NT2/D1 (cell line): Measurements from ENCODE around the gene C19orf67.

Source experiments
- SUZ12 ChIP-seq: IDR thresholded peaks from 2 replicates; pipeline ENCODE4 v1.6.1; 2011; ENCODE audit not compliant: insufficient read length, insufficient read depth; ENCODE audit errors: extremely low read depth
- ZNF274 ChIP-seq: IDR thresholded peaks from 2 replicates; pipeline ENCODE4 v1.6.1; 2011; ENCODE audit warnings: mild to moderate bottlenecking, low read depth, low read length

DNA sequence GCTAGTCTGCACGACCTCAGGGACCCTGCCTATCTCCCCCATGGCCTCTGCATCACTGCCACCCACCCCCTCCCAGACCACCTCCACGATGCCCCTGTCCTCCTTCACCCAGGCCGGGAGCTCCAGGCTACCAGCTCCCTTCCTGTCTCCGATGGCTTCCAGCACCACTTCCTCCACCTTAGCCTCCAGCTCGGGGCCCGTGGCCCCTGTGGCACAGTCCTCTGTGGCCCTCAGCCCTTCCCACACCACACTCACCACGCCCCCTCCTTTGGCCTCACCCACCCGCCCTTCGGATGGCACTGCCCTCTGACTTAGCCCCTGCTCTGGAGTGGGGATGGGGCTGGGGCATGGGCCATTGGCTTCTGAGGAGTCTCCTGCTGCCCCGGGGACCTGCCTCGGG, 30.9 kb downstream of the C19orf67 start:
- TF ChIP-seq SUZ12 (no peak), ZNF274 (no peak)
